GM23338 (cell line): ENCODE data around the gene SETD4. TPM values are rescaled to one million over a fixed set of nuclear protein-coding genes. Genes with fewer than 3 reads are reported as not detected.
A peak's percentile ranks its signal among the peaks of the same experiment; 100 is the strongest.

Experiments
- ATAC-seq: fragments of 200-7000 bp; cut with Tn5 transposase; 3 replicates; pipeline ENCODE4 v1.9.1; 2020
- DNase-seq: peaks from one replicate; pipeline ENCODE4 v3.0.0-alpha.2; 2015; ENCODE audit warnings: low spot score
- H2AFZ ChIP-seq: fragments of 200-600 bp; sonication (generic); 2 replicates; pipeline ENCODE4 v1.8.0; 2016; ENCODE audit warnings: antibody characterized with exemption, mild to moderate bottlenecking, moderate library complexity
- H3F3A ChIP-seq: fragments of 200-600 bp; sonication (generic); replicated peaks from 2 replicates; pipeline ENCODE4 v1.8.0; 2017; ENCODE audit warnings: antibody characterized with exemption, mixed run types, low read depth
- H3K27ac ChIP-seq: fragments of 200-600 bp; sonication (generic); 2 replicates; pipeline ENCODE4 v1.6.1; 2016; ENCODE audit warnings: low read depth
- H3K27me3 ChIP-seq: fragments of 200-600 bp; sonication (generic); 2 replicates; pipeline ENCODE4 v1.8.0; 2016; ENCODE audit warnings: mild to moderate bottlenecking, mixed run types, moderate library complexity; ENCODE audit not compliant: insufficient read depth
- H3K36me3 ChIP-seq: fragments of 200-600 bp; sonication (generic); 2 replicates; pipeline ENCODE4 v1.8.0; 2016; ENCODE audit warnings: mild to moderate bottlenecking; ENCODE audit not compliant: insufficient read depth
- H3K4me1 ChIP-seq: fragments of 200-600 bp; sonication (generic); 2 replicates; pipeline ENCODE4 v1.8.0; 2016; ENCODE audit warnings: mild to moderate bottlenecking, moderate library complexity; ENCODE audit not compliant: insufficient read depth
- H3K4me2 ChIP-seq: fragments of 200-600 bp; sonication (generic); 2 replicates; pipeline ENCODE4 v1.7.1; 2017; ENCODE audit warnings: mixed run types
- H3K4me3 ChIP-seq: fragments of 200-600 bp; sonication (generic); 2 replicates; pipeline ENCODE4 v1.6.1; 2016; ENCODE audit warnings: mixed run types
- H3K79me2 ChIP-seq: fragments of 200-600 bp; sonication (generic); replicated peaks from 2 replicates; pipeline ENCODE4 v1.8.0; 2017; ENCODE audit warnings: mild to moderate bottlenecking; ENCODE audit not compliant: insufficient read depth
- H3K9me2 ChIP-seq: fragments of 200-600 bp; sonication (generic); 2 replicates; pipeline ENCODE4 v1.8.0; 2017; ENCODE audit not compliant: insufficient read depth
- H4K20me1 ChIP-seq: fragments of 200-600 bp; sonication (generic); replicated peaks from 2 replicates; pipeline ENCODE4 v1.8.0; 2017; ENCODE audit warnings: mild to moderate bottlenecking; ENCODE audit not compliant: insufficient read depth
- H3K27ac Mint-ChIP-seq: 2 replicates; pipeline ENCODE4 v1.8.0; 2020; ENCODE audit warnings: inconsistent platforms, mild to moderate bottlenecking, moderate library complexity, mixed read lengths
- H3K27me3 Mint-ChIP-seq: 3 replicates; pipeline ENCODE4 v1.8.0; 2022; ENCODE audit warnings: low read depth, mild to moderate bottlenecking, moderate library complexity, mixed read lengths, inconsistent platforms; ENCODE audit not compliant: insufficient read depth, poor library complexity
- H3K36me3 Mint-ChIP-seq: 3 replicates; pipeline ENCODE4 v1.8.0; 2021; ENCODE audit warnings: low read depth, mild to moderate bottlenecking, inconsistent platforms, moderate library complexity, mixed read lengths
- H3K4me1 Mint-ChIP-seq: 3 replicates; pipeline ENCODE4 v1.8.0; 2020; ENCODE audit warnings: mild to moderate bottlenecking, inconsistent platforms, mixed read lengths
- H3K4me3 Mint-ChIP-seq: 3 replicates; pipeline ENCODE4 v1.8.0; 2021; ENCODE audit warnings: moderate library complexity, mild to moderate bottlenecking, inconsistent platforms, mixed read lengths
- H3K9me3 Mint-ChIP-seq: 3 replicates; pipeline ENCODE4 v1.8.0; 2020; ENCODE audit warnings: moderate library complexity, mild to moderate bottlenecking, inconsistent platforms, mixed read lengths
- CTCF ChIP-seq, 2 experiments: fragments of 200-600 bp in 1 of 2; sonication (generic) in 1 of 2; conservative IDR thresholded peaks; 2 replicates each; pipeline versions ENCODE4 v1.5.1 to v1.6.1; 2016 to 2017; ENCODE audit warnings: antibody characterized with exemption in 2 of 2, low read depth in 2 of 2, mild to moderate bottlenecking in 2 of 2, moderate library complexity in 1 of 2
- ETS1 ChIP-seq: IDR thresholded peaks from 2 replicates; pipeline ENCODE4 v1.6.1; 2016; ENCODE audit warnings: antibody characterized with exemption
- EZH2 ChIP-seq: fragments of 200-600 bp; sonication (generic); IDR thresholded peaks from one replicate; pipeline ENCODE4 v1.8.0; 2017; ENCODE audit warnings: antibody characterized with exemption, mild to moderate bottlenecking, low read depth; ENCODE audit not compliant: unreplicated experiment
- EZH2phosphoT487 ChIP-seq: fragments of 200-600 bp; sonication (generic); IDR thresholded peaks from one replicate; pipeline ENCODE4 v1.8.1; 2018; ENCODE audit warnings: antibody characterized with exemption; ENCODE audit not compliant: unreplicated experiment
- REST ChIP-seq: IDR thresholded peaks from one replicate; pipeline ENCODE4 v1.6.1; 2018; ENCODE audit warnings: antibody characterized with exemption; ENCODE audit not compliant: unreplicated experiment
- STAT1 ChIP-seq: IDR thresholded peaks from one replicate; pipeline ENCODE4 v1.6.1; 2016; ENCODE audit warnings: antibody characterized with exemption; ENCODE audit not compliant: unreplicated experiment
- ZNF114 ChIP-seq: fragments of 250-450 bp; sonication (Bioruptor Pico); IDR thresholded peaks from 2 replicates; pipeline ENCODE4 v1.5.0; 2020; ENCODE audit warnings: mild to moderate bottlenecking, moderate library complexity
- ZNF331 ChIP-seq: fragments of 250-450 bp; sonication (Bioruptor Pico); IDR thresholded peaks from 2 replicates; pipeline ENCODE4 v1.5.0; 2020; ENCODE audit warnings: low read depth, mild to moderate bottlenecking, moderate library complexity
- polyA plus RNA-seq: library from polyadenylated mRNA; unstranded; fragments of >200 nt; fragmentation: Nextera tagmentation; extraction: Ambion mirVana; gene quantifications from 2 replicates; pipeline ENCODE4 v1.2.1, GENCODE V29; 2016
- total RNA-seq: library from RNA; depleted of rRNA; stranded (reverse); fragments of >200 nt; shearing (Covaris generic); gene quantifications from 2 replicates; pipeline ENCODE4 v1.2.3, GENCODE V29; 2014

Gene SETD4
- total and polyA plus RNA-seq, 2 experiments from 2014 or later, result 32.5 to 45.1 TPM

- H3K36me3 ChIP-seq, result peaks cover 64% of the 10 kb centered on the region
- H3K4me1 Mint-ChIP-seq, result peaks cover 13% of the 10 kb centered on the region
- H3K4me3 Mint-ChIP-seq, result no peak overlapping the region
Measured at GRCh38 chr21:36041910-36042309, 18.4 kb downstream of the SETD4 start.

More at GRCh38 chr21:36041910-36042309, 18.4 kb downstream of the SETD4 start:
- no peak for ATAC-seq
- no peak overlapping the region for H3K4me3 ChIP-seq
- no peak for DNase-seq
- H3K9me3 Mint-ChIP-seq, result no peaks in the 10 kb centered on the region
- no peaks in the 10 kb centered on the region for H3K27me3 ChIP-seq
- TF ChIP-seq ZNF114 (CRISPR knock-in tag) (no peak), STAT1 (no peak), EZH2 (no peak), ZNF331 (CRISPR knock-in tag) (no peak), CTCF (conservative IDR thresholded peaks at IDR 0.05; ENCODE audit: low read depth in 2 of 2) (no peak), ETS1 (no peak), REST (no peak), EZH2phosphoT487 (no peak)
- H3K36me3 Mint-ChIP-seq, result peaks cover 84% of the 10 kb centered on the region
- peaks cover 18% of the 10 kb centered on the region for H3K79me2 ChIP-seq
- peaks cover 2% of the 10 kb centered on the region; the same call in 1 of the 2 replicates for H3K4me1 ChIP-seq
- no peak overlapping the region for H2AFZ ChIP-seq
- H3K4me2 ChIP-seq, result no peak overlapping the region
- H4K20me1 ChIP-seq, result peaks cover 4% of the 10 kb centered on the region; the same call in 1 of the 2 replicates
- H3K27ac ChIP-seq, result peak overlapping the region; percentile 51; the same call in 1 of the 2 replicates
- peaks cover 22% of the 10 kb centered on the region for H3F3A ChIP-seq
- peak overlapping the region; percentile 17; the same call in 1 of the 2 replicates for H3K27ac Mint-ChIP-seq
- peaks cover 3% of the 10 kb centered on the region for H3K27me3 Mint-ChIP-seq
- no peaks in the 10 kb centered on the region for H3K9me2 ChIP-seq
